Body of pancreas (tissue), 4 donors: ENCODE measurements around the gene WDR41. TPM values are rescaled to one million over a fixed set of nuclear protein-coding genes. Genes with fewer than 3 reads are reported as not detected.

ENCODE experiments used
- ATAC-seq: fragments of 150-250 bp; one replicate; pipeline ENCODE4 v1.9.1; 2016
- DNase-seq, 4 donors: peaks; one replicate each; pipeline ENCODE4 v3.0.0-alpha.2; 2019
- H3K27ac ChIP-seq, 4 donors: fragments of 200-600 bp; sonication (generic); 1 replicate in 3 of 4; 2 replicates in 1 of 4; pipeline versions ENCODE4 v1.5.1 to v1.6.1; 2016 to 2019; ENCODE audit warnings: mild to moderate bottlenecking in 1 of 4, mixed read lengths in 1 of 4, moderate library complexity in 1 of 4
- H3K27me3 ChIP-seq, 2 donors: fragments of 200-600 bp; sonication (generic); one replicate each; pipeline ENCODE4 v1.6.0; 2016; ENCODE audit warnings: mild to moderate bottlenecking in 1 of 2
- H3K36me3 ChIP-seq, 2 donors: fragments of 200-600 bp; sonication (generic); replicated peaks in 1 of 2; 2 replicates each; pipeline ENCODE4 v1.5.1; 2016; ENCODE audit warnings: low read depth in 2 of 2; ENCODE audit not compliant: insufficient read depth in 1 of 2
- H3K4me1 ChIP-seq: fragments of 200-600 bp; sonication (generic); one replicate; pipeline ENCODE4 v1.6.0; 2016
- H3K4me3 ChIP-seq, 2 donors: fragments of 200-600 bp; sonication (generic); 1 replicate in 1 of 2; 2 replicates in 1 of 2; pipeline ENCODE4 v1.5.1; 2016 to 2019
- H3K9me3 ChIP-seq, 3 donors: fragments of 200-600 bp; sonication (generic); 1 replicate in 2 of 3; 2 replicates in 1 of 3; pipeline ENCODE4 v1.5.1; 2016
- CTCF ChIP-seq, 7 experiments: fragments of 450-650 bp in 4 of 7; fragments of 200-600 bp in 3 of 7; sonication (generic) in 3 of 7; IDR thresholded peaks; one replicate each; pipeline ENCODE4 v1.5.1; 2016 to 2019; ENCODE audit warnings: antibody characterized with exemption in 7 of 7
- POLR2A ChIP-seq, 3 donors: fragments of 450-650 bp; IDR thresholded peaks; one replicate each; pipeline ENCODE4 v1.6.1; 2016; ENCODE audit warnings: antibody characterized with exemption in 3 of 3, mild to moderate bottlenecking in 2 of 3
- WGBS, 2 donors: methylation state at CpG; one replicate each; pipeline ENCODE4 v1.1.5; 2017; 5-methylcytosine and 5-hydroxymethylcytosine counted together
- intact Hi-C: fragments of 100-400 bp; cut with DNase I; formaldehyde crosslinking; loops from one replicate; pipeline ENCODE4 v1.15.1; 2023
- total RNA-seq, 2 donors: library from RNA; depleted of rRNA; stranded (reverse); fragments of >200 nt; gene quantifications; one replicate each; pipeline ENCODE4 v1.1.0, GENCODE V29; 2016

Gene WDR41
- total RNA-seq, 2 donors from 2014 or later: 17.8 to 35.5 TPM

DNA sequence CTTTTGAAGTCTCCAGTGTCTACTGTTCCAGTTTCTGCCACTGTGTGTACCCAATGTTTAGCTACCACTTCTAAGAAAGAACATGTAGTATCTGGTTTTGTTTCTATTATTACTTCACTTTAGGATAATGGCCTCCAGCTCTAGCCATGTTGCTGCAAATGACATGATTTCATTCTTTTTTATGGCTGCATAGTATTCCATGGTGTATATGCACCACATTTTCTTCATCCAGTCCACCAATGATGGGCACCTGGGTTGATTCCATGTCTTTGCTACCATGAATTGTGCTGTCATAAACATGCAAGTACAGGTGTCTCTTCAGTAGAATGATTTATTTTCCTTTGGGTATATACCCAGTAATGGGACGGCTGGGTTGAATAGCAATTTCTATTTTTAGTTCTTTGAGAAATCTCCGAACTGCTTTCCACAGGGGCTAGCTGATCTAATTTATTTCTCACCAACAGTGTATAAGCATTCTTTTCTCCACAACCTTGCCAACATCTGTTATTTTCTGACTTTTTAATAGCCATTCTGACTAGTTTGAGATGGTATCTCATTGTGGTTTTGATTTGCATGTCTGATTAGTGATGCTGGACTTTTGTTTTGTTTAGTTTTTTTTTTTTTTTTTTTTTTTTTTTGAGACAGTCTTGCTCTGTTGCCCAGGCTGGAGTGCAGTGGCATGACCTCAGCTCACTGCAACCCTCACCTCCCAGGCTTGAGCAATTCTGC is 68.9 kb downstream of the WDR41 start:
- Histone ChIP-seq H3K9me3 (no peaks in the 10 kb centered on the region), H3K27me3 (no peaks in the 10 kb centered on the region), H3K4me3 (no peak overlapping the region), H3K36me3 (no peaks in the 10 kb centered on the region), H3K4me1 (no peaks in the 10 kb centered on the region), H3K27ac (no peak overlapping the region)
- 90 to 92% methylated on average over 2 of the region's 2 CpGs for WGBS, 2 donors
- TF ChIP-seq CTCF (IDR thresholded peaks at IDR 0.05) (no peak), POLR2A (IDR thresholded peaks at IDR 0.05) (no peak)
- intact Hi-C loops: no loop called here
- DNase-seq (no peak), ATAC-seq (no peak)

GRCh38 chr5:77420940-77421339 is 71.2 kb downstream of the WDR41 start:
- intact Hi-C loops: no loop called here
- ATAC-seq: no peak
- Histone ChIP-seq H3K4me3 (no peak overlapping the region), H3K36me3 (no peaks in the 10 kb centered on the region), H3K9me3 (no peaks in the 10 kb centered on the region), H3K27ac (no peak overlapping the region), H3K27me3 (no peaks in the 10 kb centered on the region), H3K4me1 (no peaks in the 10 kb centered on the region)
- 79 to 86% methylated on average over 3 of the region's 3 CpGs for WGBS, 2 donors
- no peak for TF ChIP-seq POLR2A (IDR thresholded peaks at IDR 0.05)
- TF ChIP-seq CTCF (IDR thresholded peaks at IDR 0.05): no peak
- no peak for DNase-seq

- Histone ChIP-seq H3K36me3 (no peaks in the 10 kb centered on the region), H3K4me3 (no peak overlapping the region), H3K27ac (no peak overlapping the region), H3K27me3 (no peaks in the 10 kb centered on the region), H3K4me1 (no peaks in the 10 kb centered on the region), H3K9me3 (no peaks in the 10 kb centered on the region)
- WGBS, 2 donors: 68 to 77% methylated on average over 8 of the region's 8 CpGs
- DNase-seq (no peak), ATAC-seq (no peak)
- TF ChIP-seq CTCF (IDR thresholded peaks at IDR 0.05): no peak
- no peak for TF ChIP-seq POLR2A (IDR thresholded peaks at IDR 0.05)
- intact Hi-C loops: no loop called here
Measured at GRCh38 chr5:77419644-77420582, 72.2 kb downstream of the WDR41 start.

DNA sequence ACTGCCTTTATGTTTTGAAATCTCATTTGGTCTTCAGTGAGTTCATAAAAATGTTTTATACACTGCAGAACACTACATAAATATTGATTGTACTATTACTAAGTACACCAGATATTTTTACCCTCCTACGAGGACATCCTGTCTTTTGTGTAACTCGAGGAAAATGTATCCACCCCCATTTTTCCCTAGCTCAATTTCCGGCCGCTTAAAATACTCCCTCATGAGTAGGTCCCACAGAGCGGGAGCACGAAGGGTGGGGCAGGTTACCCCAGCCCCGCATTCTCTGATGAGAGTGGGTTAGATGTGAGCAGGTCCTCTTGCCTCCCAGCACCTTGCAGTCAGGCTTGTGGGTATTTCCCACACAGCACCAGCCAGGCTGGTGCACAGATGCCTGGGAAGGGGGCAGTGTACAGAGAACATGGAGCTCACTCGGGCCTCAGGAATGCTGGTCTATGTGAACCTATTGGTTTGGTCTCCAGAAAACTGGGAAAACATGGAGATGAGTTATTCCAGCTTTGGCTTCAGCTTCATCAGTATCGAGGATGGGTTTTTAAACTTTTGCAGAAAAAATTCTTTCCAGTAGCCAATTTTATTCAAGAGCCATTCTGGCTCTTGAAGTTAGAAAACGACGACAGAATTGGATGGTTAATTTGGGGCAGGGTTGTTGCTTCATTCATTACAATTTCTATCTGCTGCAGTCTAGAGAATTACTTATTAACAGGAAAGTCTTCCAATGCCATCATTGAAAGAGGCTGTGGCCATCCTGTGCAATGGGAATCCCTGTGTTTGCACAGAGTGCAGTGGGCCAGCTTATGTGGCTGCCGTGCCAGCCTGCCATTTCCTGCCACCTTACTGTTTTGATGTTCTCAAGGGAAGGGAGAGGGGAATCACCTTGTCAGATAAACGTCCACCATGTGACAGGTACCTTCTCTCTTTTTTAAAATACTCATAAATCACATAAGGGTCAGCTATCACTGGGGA is 73.2 kb downstream of the WDR41 start:
- H3K4me3 ChIP-seq: no peak overlapping the region
- no peak overlapping the region for H3K27ac ChIP-seq
- no peak for DNase-seq
- H3K9me3 ChIP-seq: no peaks in the 10 kb centered on the region
- H3K27me3 ChIP-seq: no peaks in the 10 kb centered on the region
- no peaks in the 10 kb centered on the region for H3K4me1 ChIP-seq
- WGBS, 2 donors: 59 to 61% methylated on average over 13 of the region's 13 CpGs
- H3K36me3 ChIP-seq: no peaks in the 10 kb centered on the region
- intact Hi-C loops: no loop called here
- no peak for ATAC-seq
- TF ChIP-seq CTCF (IDR thresholded peaks at IDR 0.05): no peak
- no peak for TF ChIP-seq POLR2A (IDR thresholded peaks at IDR 0.05)
